A673 (cell line): Measurements from ENCODE around the gene GRIK4.

Source experiments
- EZH2 ChIP-seq: fragments of 200-600 bp; sonication (generic); IDR thresholded peaks from 2 replicates; pipeline ENCODE4 v1.6.1; 2017; ENCODE audit warnings: borderline replicate concordance, low read depth, mild to moderate bottlenecking, mixed read lengths, antibody characterized with exemption, low read length; ENCODE audit not compliant: poor library complexity, severe bottlenecking
- TF ChIP-seq, protein P1 (sequence below): fragments of 300-800, 200-600 bp; sonication (generic); conservative IDR thresholded peaks from 2 replicates; pipeline ENCODE4 v1.5.1; 2017; ENCODE audit warnings: low read depth, mild to moderate bottlenecking, antibody characterized with exemption, low read length, moderate library complexity, mixed read lengths

DNA sequence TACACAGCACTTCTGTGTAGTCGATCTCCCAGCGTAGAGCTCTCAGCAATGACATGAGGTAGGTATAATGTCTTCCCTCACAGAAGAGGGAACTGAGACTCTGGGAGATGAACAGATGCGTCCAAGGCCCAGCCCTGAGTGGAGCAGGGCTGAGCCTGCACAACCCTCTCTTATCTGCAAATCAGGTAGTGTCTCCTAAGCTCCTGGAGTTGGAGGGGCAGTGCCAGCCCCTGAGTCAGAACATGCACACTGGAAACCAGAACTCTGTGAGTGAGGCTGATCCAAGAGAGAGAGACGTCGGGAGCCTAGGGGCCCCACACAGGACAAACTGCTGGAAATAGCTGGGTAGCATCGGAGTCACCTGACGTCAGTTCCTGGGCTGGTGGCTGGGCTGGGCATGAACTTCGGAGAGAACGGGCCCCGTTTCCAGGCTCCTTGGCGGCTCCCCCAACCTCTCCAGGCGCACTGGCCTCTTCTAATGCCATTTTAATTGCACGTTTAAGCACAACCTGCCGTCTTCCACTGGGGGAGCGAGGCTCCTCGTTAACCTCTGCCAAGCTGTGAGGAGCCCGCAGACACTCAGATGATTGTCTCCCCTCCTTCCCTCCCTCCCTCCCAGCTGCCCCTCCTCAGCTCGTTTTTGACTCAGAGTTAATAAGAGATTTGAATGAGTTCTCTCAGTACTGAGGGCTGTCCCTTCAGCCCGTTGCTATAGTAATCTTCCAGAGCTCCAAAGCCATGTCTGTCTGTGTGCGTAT, 321.1 kb downstream of the GRIK4 start:
- TF ChIP-seq, protein P1, sequence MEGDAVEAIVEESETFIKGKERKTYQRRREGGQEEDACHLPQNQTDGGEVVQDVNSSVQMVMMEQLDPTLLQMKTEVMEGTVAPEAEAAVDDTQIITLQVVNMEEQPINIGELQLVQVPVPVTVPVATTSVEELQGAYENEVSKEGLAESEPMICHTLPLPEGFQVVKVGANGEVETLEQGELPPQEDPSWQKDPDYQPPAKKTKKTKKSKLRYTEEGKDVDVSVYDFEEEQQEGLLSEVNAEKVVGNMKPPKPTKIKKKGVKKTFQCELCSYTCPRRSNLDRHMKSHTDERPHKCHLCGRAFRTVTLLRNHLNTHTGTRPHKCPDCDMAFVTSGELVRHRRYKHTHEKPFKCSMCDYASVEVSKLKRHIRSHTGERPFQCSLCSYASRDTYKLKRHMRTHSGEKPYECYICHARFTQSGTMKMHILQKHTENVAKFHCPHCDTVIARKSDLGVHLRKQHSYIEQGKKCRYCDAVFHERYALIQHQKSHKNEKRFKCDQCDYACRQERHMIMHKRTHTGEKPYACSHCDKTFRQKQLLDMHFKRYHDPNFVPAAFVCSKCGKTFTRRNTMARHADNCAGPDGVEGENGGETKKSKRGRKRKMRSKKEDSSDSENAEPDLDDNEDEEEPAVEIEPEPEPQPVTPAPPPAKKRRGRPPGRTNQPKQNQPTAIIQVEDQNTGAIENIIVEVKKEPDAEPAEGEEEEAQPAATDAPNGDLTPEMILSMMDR = no peak
- no peak for TF ChIP-seq EZH2
